ENCODE data around the gene HADHB.
"Not testable (repeated sequence)": the region's sequence is repeated elsewhere in the genome, so short reads cannot be mapped to it uniquely, and the experiment has no call there.

Gene HADHB

DNA sequence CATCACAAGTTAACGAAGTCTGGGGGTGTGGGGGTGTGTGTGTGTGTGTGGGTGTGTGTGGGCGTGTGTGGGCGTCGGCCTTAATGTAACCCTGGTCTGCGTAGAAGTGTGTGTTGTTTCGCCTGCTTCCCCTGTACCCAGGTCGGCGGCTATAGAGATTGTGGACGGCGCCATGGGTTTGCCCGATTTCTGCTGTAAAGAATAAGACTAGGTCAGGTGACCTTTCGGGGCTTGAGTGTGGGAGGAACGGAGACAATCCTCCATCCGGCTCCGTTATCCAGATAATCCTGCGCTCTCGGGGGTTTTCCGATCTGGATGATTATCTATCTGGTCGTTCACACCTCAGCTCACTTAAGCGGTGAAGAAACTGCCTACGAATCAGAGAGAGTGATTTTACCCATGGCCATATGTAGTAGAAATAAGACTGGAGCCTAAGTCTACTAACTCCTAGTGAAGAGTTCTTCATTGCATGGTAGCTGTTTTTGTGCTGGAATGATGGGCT lies 543 bp downstream of the HADHB start:
- peak; percentile 47 for DNase-seq (ENCODE audit: low spot score)

DNA sequence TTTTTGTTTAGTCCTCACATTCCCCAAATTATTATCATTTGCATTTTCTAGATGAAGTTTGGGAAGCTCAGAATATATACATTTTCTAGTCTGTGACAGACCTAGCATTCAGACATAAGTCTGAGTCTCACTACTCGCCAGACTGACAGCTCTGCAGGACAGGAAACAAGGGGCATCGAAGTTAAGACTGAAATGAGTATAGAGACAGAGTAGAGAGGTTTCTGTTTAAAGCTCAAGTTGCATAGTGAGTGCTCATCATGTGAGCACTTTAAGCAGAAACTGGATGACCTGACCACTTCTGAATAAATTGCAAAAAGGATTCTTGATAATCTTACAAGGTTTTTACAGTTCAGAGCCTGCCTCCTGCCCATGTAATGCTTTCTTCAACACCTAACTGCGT lies 1.1 kb downstream of the HADHB start:
- no peak for DNase-seq (ENCODE audit: low spot score)

DNA sequence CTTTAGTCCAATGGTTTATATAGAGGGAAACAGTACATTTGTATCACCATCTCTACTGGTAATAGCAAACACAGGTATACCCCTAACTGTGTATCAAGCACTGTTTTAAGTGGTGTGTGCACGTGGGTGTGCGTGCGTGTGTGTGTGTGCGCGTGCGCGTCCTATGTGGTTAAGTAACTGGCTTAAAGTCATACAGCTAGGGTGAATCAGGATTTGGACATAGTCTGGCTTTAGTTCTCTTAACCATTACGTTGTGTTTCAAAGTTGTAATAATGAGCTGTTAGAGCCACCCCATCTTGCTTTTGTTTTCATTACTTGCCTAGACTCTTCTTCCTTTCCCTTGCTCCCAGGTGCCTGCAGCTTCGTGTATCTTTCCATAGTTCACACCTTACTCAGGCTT lies 2.1 kb downstream of the HADHB start:
- DNase-seq (ENCODE audit: low spot score) = no peak

DNA sequence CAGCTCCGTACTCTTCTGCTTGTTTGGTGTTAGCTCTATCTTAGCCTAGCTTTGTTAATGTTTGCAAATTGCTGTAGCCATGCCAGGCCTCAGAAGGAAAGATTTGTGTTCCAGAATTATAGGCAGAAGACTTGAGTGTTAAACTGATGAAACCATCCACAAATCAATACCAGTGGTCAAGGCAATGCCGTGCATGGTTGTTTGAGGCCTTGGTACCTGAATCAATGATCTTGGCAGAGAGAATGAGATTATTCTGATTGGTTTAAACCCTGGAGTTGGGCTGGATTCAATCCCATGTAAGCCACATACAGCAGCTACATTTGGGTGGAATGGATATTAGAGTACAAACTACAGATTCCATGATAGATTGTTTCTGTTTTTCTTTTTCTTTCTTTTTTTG lies 4.9 kb downstream of the HADHB start:
- no peak for DNase-seq (ENCODE audit: low spot score)

DNA sequence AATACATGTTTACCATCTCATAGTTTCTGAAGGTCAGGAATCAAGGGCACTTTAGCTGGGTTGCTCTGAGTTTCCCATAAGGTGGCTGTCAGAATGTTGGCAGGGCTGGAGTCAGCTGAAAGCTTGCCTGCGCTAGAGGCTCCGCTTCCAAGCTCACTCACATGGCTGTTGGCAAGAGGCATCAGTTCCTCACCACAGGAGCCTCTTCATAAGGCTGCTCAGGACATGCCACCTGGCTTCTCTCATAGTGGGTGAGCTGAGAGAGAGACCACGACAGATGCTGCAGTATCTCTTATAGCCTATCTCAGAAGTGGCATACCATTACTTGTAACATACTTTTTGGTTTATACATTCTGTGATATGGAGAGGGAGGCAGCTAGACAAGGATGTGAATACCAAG lies 7.2 kb downstream of the HADHB start:
- DNase-seq (ENCODE audit: low spot score) = no peak

DNA sequence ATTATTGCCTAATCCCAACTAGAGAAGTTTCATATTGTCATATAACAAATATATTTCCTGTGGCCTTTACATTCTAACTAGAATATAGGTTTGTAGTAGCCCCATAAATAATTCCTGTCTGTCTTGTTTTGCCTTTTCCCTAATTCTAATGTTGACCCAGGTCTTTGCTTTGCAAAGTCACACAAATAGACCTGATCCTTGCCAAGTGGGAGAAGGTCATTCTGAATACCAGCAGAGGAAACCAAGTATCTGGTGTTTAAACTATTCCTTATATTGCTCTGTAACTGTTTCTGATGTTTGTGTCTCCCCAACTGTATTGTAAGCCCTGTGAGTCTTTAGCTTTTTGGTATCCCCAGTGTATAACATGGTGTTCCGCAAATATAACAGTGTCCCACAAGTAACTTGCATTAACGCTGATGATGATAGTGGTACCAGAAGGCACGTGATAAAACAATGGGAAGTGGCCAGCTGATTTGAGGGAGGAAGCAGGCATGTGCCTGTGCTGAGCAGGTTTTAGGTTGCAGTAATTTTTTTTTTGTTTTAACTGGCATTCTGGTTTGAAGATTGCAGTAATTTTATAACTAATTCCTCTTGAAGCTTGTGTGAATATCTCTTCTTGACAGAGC lies 11.1 kb downstream of the HADHB start:
- DNase-seq (ENCODE audit: low spot score) = no peak

DNA sequence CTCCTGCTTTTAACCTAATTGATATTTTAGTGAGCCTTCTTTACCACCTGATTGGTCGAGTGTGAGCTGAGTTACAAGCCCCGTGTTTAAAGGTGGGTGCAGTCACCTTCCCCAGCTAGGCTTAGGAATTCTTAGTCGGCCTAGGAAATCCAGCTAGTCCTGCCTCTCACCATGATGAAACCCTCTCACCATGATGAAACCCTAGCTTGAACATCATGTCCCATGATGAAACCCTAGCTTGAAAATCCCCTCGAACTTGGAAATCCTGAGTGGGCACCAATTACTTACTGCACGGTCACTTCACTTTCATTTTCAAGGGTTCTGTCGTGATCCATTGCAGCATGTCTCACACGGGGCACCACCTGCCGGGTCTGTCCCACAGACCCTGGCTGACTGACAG lies 14.1 kb downstream of the HADHB start:
- DNase-seq (ENCODE audit: low spot score) = not testable (repeated sequence)

DNA sequence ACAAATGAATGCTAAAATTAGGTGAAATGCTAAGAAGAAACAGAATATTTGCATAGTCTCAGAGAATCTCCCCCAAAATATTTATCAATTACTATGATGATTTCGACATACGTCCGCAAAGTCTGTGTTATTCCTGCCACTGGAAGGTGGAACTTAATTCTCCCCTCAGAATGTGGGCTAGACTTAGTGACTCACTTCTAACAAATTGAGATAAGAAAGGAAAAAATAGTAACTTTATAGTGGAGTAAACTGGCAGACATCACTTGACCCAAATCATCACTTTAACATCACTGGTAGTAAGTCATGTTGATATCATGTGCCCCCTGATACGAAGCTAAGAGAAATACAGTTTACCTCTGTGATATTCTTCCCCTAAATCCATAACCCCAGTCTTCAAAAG lies 23.5 kb downstream of the HADHB start:
- no peak for DNase-seq (ENCODE audit: low spot score)

DNA sequence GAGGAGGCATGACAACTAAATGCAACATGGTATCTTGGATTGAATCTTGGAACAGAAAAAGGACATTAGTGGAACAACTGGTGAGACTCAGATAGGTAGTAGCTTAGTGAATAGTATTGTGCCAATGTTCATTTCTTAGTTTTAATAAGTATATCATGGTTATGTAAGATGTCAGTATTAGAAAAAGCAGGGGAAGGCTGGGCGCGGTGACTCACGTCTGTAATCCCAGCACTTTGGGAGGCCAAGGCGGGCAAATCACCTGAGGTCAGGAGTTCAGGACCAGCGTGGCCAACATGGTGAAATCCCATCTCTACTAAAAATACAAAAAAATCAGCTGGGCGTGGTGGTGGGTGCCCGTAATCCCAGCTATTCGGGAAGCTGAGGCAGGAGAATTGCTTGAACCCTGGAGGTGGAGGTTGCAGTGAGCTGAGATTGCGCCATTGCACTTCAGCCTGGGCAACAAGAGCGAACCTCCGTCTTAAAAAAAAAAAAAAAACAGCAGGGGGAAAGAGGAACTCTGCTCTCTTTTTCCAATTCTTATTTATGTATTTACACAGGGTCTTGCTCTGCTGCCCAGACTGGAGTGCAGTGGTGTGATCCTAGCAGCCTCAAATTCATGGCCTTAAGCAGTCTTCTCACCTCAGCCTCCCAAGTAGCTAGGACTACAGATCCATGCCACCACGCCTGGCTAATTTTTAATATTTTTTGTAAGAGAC lies 24.1 kb downstream of the HADHB start:
- DNase-seq (ENCODE audit: low spot score) = not testable (repeated sequence)

DNA sequence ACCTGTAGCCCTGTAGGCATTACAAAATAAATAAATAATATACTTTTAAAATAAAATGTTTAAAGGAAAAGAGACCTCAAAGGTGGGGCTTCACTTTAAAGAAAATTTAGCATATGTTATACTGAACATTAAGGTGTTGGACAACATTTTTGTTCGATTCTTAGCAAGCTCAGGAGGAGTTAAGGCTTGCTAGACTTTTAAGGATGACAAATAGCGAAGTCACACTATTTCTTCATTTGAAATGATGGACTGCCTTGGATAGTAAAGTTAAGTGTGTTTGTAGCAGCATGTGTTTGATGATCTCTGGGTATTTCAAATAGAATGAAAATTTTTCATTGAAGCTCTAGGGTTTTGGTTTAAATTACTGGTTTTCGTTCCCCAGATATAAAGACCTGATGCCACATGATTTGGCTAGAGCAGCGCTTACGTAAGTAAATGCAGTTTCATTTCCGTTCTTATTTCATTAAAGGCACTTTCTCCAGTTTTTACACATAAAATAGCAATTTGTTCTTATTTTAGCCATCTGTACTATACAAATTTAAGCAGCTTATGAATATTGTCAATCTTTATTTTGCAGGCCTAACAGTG lies 24.9 kb downstream of the HADHB start:
- DNase-seq (ENCODE audit: low spot score) = no peak

DNA sequence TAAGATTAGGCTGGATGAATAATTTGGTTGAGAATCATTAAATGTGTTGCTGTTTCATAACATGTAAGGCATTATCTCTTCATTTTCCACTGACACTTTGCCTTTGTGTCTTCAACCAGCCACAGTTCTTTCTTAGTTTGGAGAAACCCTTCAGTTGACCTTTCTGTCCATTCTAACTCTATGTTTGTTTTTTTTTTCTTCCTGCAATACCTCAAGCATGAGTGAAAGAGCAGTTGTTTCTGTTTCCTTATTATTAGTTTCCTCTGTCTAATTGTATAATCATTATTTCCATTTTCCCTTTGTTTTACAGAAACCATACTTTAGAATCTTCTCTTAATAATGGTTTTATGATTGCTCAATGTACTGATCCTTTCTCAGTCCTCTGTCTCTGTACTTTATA lies 25.6 kb downstream of the HADHB start:
- no peak for DNase-seq (ENCODE audit: low spot score)

DNA sequence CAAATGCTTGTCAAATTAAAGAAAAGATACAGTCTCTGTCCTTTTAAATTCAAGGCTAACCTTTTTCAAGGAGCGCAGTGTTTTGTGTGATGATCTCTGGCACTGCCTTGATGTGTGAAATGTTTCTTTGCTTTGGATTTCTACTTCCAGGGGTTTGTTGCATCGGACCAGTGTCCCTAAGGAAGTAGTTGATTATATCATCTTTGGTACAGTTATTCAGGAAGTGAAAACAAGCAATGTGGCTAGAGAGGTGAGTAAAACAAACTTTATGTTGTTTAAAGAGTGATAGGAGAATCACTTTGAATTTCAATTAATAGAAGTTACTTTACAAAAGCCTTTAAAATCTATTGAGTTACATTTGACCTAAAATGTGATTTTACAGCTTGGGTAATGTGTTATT lies 28.8 kb downstream of the HADHB start:
- DNase-seq (ENCODE audit: low spot score) = no peak

DNA sequence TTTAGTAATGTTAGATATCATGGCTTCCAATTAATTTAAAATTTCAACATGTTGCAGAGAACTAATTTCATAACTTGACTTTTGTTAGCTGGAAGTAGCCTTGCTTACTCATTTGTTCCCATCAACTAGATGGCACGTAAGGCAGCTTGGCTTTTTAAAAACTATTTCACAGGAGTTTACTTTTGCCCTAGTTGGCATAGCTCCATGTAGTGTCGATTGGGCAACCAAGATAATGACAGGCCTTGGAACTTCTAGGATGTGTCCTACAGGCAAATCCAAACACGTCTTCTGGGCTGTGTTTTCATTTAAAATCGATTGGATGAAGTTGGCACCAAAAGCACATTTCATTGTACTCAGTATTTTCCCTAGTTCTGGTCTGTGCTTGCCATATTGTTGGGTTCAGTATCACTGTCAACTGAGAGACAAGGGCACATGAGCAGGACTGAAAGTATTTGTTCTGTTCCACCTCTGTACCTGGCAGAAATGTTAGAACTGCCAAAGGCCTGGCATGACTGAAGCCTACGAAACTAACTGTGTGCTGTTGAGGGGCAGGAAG lies 29.4 kb downstream of the HADHB start:
- DNase-seq (ENCODE audit: low spot score) = no peak

DNA sequence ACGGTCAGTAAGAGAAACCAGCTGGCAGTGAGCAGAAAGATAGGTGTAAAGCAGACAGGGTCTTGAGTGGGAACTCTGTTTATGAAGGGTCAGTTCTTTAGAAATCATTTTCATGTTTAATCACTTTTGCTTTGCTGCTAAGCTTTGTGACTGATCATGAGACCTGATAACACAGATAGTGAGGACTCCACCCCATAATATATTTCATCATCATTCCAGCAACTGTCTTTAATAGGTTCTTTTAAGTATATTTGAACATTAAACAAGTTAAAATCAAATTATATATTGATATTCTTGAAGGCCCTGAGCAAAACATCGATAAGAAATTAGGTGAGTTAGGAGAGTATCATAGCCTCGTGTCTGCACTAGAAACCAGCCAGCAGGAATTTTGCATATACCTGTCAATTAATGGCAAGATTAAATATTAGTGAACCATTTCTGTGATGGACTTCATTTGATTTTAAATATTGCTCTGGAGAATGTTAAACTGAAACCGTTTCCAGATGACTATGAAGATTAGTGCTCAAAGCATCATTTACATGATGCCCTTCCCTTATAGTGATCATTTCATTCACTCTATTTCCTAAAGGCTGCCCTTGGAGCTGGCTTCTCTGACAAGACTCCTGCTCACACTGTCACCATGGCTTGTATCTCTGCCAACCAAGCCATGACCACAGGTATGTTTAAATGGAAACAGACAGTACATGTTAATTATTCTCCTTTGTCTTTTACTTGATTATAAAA lies 31.9 kb downstream of the HADHB start:
- no peak for DNase-seq (ENCODE audit: low spot score)

DNA sequence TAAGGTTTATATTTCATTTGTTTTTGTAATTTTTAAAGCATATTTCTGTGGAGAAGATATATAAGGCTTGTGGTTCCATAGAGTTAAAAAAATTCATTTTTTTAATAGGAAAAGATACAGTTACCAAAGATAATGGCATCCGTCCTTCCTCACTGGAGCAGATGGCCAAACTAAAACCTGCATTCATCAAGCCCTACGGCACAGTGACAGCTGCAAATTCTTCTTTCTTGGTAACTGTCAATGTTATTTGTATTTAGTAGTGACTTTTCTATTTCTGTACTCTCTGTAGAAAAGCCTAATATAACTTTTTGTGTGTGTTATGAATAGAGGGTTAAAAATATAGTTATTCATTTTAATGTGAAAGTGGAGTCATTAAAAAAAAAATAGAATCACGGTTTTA lies 35.1 kb downstream of the HADHB start:
- no peak for DNase-seq (ENCODE audit: low spot score)

DNA sequence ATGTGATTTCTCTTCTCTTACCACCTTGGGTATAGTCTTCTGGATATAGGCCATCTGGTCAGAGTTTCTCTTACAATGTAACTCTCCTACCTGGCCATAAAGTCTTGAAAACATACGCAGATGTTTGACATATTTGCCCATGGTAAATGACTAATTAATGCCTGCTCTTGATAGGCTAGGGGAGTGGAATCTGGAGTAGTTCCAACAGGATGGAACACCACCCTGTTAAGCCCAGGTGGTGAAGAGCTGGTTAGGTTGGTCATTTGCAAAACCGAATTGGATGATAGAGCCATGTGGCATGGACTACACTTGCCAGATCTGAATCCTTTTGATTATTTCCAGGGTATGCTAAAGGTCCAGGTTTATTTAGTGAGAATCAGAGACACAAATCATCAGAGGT lies 36.5 kb downstream of the HADHB start:
- DNase-seq (ENCODE audit: low spot score) = no peak

DNA sequence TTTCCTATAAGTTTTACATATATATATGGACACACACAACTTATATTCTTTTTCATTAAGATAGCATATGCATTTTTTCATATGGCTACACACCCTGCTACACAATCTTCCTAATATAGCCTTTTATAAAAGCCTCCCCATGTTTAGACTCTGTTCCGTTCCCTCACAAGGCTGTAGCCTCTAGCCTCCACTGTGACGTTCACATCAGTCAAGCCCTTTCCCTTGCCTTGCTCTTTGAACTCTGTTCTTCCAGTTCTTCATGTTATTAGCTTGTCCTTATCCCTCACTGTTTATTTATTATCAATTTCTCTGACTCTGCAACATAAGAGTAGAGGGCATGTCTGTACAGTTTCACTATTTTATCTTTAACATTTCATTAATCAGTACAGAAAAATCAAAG lies 38.9 kb downstream of the HADHB start:
- DNase-seq (ENCODE audit: low spot score) = no peak

DNA sequence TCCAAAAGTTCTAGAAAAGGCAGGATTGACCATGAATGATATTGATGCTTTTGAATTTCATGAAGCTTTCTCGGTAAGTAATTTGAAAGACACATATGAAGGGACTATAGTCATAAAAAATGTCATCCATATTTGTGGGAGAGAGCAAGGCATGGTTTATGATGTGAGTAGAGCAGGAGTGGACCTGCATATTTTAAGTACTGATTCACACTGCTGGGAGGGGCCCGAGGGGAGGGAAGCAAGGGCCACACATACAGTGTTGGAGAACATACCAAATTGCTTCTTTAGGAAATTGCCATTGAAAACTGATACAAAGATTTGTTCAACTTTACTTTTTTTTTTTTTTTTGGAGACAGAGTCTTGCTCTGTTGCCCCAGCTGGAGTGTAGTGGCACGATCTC lies 39.4 kb downstream of the HADHB start:
- DNase-seq (ENCODE audit: low spot score) = no peak

DNA sequence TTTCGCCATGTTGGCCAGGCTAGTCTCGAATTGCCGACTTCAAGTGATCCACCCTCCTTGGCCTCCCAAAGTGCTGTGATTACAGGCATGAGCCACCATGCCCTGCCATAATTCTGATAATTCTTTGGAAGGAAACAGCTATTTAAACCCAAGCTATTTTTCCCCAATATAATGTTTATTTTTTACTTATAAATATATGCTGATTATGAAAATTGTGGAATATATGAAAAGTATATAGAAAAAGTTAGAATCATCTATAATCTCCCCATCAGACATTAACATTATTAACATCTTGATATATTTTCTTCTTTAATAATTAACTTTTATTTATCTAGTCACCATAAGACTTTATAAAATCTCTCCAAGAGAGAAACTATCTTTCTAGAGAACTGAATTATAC lies 41.2 kb downstream of the HADHB start:
- no peak for DNase-seq (ENCODE audit: low spot score)

DNA sequence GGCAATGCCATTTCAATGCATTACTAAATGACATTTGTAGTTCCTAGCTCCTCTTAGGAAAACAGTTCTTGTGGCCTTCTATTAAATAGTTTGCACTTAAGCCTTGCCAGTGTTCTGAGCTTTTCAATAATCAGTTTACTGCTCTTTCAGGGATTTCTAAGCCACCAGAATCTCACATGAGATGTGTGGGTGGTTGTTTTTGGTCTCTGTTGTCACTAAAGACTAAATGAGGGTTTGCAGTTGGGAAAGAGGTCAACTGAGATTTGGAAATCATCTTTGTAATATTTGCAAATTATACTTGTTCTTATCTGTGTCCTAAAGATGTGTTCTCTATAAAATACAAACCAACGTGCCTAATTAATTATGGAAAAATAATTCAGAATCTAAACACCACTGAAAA lies 45.3 kb downstream of the HADHB start:
- DNase-seq (ENCODE audit: low spot score) = no peak

DNA sequence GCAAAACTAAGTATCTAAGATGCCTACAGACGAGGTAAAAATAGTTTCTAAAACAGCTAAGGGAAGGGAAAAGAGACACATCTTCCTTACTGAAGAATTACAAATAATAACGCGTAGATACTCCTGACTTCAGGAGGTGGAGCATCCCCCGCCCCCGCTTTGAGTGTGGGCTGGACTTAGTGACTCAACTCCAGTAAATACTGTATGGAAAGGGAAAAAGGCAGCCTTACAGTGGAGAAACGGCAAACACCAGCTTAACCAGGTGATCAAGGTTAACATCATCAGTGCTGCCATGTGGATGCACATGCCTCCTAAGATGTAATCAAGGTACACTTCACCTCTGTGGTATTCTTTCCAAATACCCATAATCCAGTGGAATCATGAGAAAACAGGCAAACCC lies 47.9 kb downstream of the HADHB start:
- DNase-seq (ENCODE audit: low spot score) = no peak

DNA sequence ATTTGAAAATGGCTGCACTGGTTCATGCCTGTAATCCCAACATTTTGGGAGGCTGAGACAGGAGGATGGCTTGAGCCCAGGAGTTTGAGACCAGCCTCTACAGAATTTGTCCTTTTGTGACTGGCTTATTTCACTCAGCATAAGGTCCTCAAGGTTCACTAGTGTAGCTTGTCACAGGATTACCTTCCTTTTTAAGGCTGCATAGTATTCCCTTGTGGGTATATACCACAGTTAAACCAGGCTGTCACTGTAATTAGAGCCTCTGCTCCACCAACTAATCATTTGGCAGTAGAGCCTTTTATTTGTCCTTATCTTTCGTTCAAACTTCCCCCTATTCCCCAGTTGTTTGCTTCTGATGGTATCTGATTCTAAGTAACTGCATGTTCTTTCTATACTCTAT lies 50.8 kb downstream of the HADHB start:
- no peak for DNase-seq (ENCODE audit: low spot score)

DNA sequence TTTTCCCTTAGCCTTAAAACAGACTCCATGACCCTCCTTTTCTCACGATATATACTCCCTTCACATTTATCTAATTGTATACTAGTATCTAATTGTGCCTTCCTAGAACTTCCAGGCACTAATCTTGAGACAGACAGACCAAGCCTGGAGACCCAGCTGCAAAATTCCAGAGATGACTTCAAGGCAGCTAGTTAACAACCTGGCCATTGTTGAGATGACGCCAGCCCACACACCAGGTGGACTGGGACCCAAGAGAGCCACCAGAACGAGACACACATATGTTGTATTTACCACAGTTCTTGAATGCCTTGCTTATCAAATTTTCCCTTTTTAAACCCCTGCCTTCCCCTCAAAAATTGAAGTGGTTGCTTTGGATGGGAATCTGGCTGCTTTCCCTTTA lies 52.3 kb downstream of the HADHB start:
- DNase-seq (ENCODE audit: low spot score) = no peak

Measured in CD4-positive, alpha-beta T cell treated with Interleukin-15 for 4 hours (primary cell).